GM20431 (cell line): ENCODE measurements around the gene NPTN.

Experiments used
- in situ Hi-C: fragments of 300-500 bp; cut with MseI, MboI; formaldehyde crosslinking; loops from one replicate; pipeline ENCODE4 v1.15.0; 2020; ENCODE audit warnings: low sequenced_read_pairs; ENCODE audit not compliant: unreplicated experiment

NPTN gene

GRCh38 chr15:73637527-73637926 is 4.3 kb upstream of the NPTN start:
- in situ Hi-C loops = no loop called here

DNA sequence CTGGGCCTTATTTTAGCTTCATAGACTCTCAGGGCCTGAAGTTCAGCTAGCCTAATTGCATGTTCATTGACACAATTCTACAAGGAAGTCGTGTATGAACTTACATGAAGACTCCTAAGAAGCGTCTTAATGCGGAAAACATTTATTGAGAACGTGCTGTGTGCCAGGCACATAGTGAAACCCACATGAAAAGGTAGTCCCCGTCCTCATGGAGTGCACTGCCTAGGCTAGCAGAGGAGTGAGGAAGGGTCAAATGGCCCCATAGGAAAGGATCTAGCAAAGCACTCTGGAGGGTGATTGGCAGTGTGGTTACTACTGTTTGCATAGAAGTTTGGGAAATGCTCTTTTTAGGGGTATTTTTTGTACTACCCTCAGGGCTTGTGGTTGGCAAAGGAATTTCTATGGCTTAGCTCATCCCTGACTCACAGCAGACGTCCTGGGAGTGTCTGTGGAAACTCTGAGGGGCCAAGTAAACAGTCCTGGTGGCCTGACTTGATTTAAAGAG is 854 bp upstream of the NPTN start:
- in situ Hi-C loops = no loop called here

DNA sequence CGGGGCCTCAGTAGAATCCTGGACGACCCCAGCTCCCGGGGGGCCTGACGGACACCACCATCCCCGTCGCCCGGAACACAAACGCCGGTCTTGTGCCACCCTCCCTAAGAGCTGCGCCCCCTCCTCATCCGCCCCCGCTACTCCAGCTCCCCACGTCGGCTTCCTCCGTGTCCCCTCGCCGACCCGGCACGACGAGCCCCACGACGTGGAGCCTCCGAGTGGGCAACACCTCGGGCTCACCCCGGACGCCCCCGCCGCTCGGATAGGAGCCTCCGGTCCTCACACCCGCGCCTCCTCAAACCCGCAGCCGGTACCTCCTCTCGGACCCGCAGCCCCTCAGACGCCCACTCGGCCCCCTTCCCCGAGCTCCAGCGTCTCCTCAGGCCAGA is 525 bp downstream of the NPTN start:
- in situ Hi-C loops = no loop called here

DNA sequence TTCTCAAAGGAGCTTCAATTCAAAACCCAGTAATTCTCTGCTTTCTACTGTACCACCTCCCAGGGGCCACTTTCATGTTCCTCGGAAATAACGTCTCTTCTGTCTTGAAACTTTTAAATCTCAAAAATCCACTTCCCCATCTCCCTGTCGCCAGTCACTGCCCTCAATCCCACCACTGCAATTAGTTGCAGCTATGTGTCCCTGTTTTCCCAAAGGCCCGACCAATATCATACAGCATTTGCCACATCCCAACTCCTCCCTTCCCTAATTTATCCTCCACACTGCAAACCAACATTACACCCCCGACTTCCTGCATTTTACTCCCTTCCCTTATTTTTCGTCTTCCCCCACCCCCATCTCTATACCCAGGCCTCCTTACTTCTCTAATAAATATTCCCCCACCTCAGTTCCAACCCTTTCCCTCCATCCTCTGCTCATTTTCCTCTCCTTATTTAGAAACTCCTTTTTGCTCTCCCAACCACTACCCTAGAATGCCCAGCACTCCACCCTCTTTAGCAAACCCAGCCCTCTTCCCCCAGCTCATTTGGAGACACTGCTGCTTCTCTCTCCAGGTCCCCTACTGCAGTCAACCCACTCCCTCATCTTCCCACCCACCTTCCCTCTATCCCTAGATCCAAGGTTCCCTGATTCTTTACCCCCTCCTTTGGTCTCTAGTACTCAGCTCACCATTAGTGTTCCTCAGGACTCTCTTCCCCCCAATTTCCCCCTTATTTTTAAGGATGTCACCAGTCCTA is 1.1 kb downstream of the NPTN start:
- in situ Hi-C loops = no loop called here

DNA sequence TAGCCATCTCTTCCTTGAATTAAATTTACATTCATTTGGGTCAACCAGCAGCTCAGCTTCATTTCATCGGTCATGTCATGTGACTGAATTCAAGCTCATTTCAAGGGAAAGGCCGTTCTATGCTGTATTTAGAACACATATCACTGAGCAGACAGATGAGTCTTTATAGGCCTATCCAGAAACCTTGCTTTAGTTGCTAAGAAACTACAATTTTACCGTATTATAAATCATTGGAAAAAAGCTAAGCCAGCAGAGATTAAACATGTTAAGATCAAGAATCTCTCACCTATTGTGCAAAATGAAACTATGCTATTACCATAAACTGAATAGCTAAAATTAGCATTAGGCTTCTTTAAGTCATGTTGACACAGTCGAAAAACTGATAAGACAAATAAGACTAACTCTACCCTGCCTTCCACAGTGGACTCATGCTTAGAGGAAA is 2.2 kb downstream of the NPTN start:
- in situ Hi-C loops = no loop called here

DNA sequence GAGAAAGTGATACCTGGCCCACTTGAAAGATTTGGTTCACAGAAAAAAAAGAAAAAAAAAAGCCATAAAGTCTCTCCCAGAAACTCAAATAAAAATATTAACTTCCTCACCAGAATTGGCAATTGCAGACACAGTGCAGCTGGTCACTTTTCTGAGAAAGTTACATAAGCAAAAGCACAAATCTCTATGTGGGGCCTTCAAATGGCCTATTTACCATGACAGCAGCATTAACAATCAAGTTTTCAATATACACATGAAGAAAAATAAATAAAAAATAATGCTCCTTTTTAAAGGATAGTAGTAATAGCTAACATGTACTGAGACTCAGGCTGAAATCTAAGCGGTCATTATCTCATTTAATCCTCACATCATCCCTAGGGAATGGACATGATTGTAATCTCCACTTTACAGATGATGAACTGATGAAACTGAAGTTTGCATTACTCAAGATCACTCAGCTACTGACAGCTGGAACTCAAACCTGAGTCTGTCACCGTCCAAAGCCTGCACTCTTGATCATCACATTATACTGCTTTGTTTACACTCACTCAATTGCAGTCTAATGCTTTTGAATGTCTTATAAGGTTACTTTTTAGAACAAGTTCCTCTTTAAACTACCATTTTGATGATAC is 3.3 kb downstream of the NPTN start:
- in situ Hi-C loops = no loop called here

GRCh38 chr15:73628976-73629797 is 4.0 kb downstream of the NPTN start:
- in situ Hi-C loops = no loop called here

DNA sequence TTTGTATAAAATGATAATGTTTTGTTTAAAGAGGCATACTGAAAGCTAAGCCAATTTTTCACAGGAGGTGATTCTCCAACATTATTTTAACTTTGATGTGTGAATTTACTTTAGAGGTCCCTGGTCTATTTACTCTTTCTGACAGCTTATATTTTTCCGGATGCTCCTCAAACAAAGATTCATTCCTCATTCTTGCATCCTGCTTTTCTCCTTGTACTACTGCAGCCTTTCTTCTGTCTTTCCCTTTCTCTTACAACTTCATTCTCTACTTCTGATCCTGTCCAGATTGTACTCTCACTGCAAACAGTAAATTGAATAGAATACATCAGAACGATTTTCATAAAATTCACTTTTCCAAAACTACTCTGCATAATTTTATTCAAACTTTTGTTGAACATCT is 5.1 kb downstream of the NPTN start:
- in situ Hi-C loops = no loop called here

GRCh38 chr15:73626072-73626471 is 7.1 kb downstream of the NPTN start:
- in situ Hi-C loops = no loop called here

DNA sequence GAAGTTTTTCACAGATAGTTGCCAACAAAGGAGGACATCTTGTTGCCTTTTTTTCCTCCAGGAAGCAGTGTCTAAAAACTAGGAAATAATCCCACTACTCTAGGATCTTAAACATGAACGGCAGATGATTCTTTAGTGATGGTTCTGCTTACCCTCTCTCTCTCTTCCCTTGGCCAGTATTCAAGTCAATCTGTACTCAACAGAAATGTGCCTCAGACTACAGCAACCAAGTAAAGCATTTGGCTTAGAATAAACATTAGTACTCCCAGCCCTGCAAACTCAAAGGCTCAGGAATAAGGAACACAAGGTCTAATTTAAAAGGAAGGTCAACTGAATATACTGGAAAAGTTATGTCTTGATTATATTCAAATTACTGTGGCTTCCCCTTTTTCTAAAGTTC is 8.7 kb downstream of the NPTN start:
- in situ Hi-C loops = no loop called here

- in situ Hi-C loops = no loop called here
Observed at GRCh38 chr15:73621286-73621826, 11.8 kb downstream of the NPTN start.

- in situ Hi-C loops = no loop called here
Observed at GRCh38 chr15:73620078-73620477, 13.1 kb downstream of the NPTN start.

- in situ Hi-C loops = no loop called here
Observed at GRCh38 chr15:73617913-73618312, 15.3 kb downstream of the NPTN start.

GRCh38 chr15:73617301-73617831 is 15.8 kb downstream of the NPTN start:
- in situ Hi-C loops = no loop called here

- in situ Hi-C loops = no loop called here
Observed at GRCh38 chr15:73608941-73609340, 24.2 kb downstream of the NPTN start.

DNA sequence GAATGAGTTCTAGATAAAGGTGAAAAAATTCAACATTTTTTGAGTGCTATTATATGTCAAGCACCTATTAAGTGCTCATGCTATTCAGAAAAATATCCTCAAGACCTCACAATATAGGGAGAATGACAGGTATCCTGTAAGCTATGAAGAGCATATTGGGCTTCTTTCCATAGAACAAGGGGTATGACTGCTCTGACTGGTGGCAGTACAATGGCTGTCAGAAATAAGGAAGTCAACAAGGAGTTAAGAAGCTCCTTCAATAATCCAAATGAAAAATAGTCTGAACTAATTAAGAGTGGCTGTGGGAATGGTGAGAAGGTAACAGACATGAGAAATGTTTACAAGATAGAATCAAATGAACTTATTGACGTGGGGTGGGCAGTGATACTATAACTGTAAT is 24.7 kb downstream of the NPTN start:
- in situ Hi-C loops = no loop called here

- in situ Hi-C loops = no loop called here
Observed at GRCh38 chr15:73607843-73608242, 25.3 kb downstream of the NPTN start.

DNA sequence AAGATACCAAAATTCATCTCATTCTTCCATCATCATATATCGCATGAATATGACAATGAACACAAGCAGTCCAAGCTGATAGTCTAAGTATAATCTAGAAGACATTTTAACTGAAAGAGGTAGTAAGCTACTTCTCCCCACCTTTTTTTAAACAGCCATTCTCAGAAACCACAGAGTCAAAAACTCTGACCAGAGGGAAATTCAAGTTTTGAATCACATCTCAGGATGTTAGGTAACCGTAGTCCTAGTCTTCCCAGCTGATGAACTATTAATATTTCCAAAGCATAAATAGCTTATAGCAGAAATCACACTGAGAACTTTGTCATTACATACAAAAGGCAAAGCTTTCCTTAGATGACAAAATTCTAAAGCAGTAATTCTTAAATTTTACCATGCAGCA is 25.8 kb downstream of the NPTN start:
- in situ Hi-C loops = no loop called here

GRCh38 chr15:73605759-73606436 is 27.3 kb downstream of the NPTN start:
- in situ Hi-C loops = no loop called here

- in situ Hi-C loops = no loop called here
Observed at GRCh38 chr15:73604477-73604876, 28.7 kb downstream of the NPTN start.
